ENCODE results near the gene LINC00237.

The LINC00237 gene

GRCh38 chr20:21106171-21107017 is at the start of gene LINC00237:
TSS of gene LINC00237 (minus strand) at chr20:21106358.
- no peak for DNase-seq (ENCODE audit: low read depth in 3 of 3)

- DNase-seq (ENCODE audit: low read depth in 3 of 3) = no peak
Observed at GRCh38 chr20:21155268-21155667, 49.1 kb upstream of the LINC00237 start.

- DNase-seq (ENCODE audit: low read depth in 3 of 3) = no peak
Observed at GRCh38 chr20:21154692-21155091, 48.5 kb upstream of the LINC00237 start.

GRCh38 chr20:21151791-21152190 is 45.6 kb upstream of the LINC00237 start:
- DNase-seq (ENCODE audit: low read depth in 3 of 3) = no peak

- no peak for DNase-seq (ENCODE audit: low read depth in 3 of 3)
Observed at GRCh38 chr20:21149344-21149743, 43.2 kb upstream of the LINC00237 start.

- DNase-seq (ENCODE audit: low read depth in 3 of 3) = no peak
Observed at GRCh38 chr20:21147593-21147992, 41.4 kb upstream of the LINC00237 start.

- DNase-seq (ENCODE audit: low read depth in 3 of 3) = no peak
Observed at GRCh38 chr20:21146215-21146614, 40.1 kb upstream of the LINC00237 start.

- DNase-seq (ENCODE audit: low read depth in 3 of 3) = no peak
Observed at GRCh38 chr20:21145424-21145823, 39.3 kb upstream of the LINC00237 start.

- no peak for DNase-seq (ENCODE audit: low read depth in 3 of 3)
Observed at GRCh38 chr20:21143194-21143890, 37.2 kb upstream of the LINC00237 start.

GRCh38 chr20:21141825-21142224 is 35.7 kb upstream of the LINC00237 start:
- DNase-seq (ENCODE audit: low read depth in 3 of 3) = no peak

GRCh38 chr20:21139881-21140566 is 33.9 kb upstream of the LINC00237 start:
- no peak for DNase-seq (ENCODE audit: low read depth in 3 of 3)

GRCh38 chr20:21137078-21137477 is 30.9 kb upstream of the LINC00237 start:
- no peak for DNase-seq (ENCODE audit: low read depth in 3 of 3)

GRCh38 chr20:21136015-21136732 is 30.0 kb upstream of the LINC00237 start:
- DNase-seq (ENCODE audit: low read depth in 3 of 3) = no peak

GRCh38 chr20:21134883-21135493 is 28.8 kb upstream of the LINC00237 start:
- DNase-seq (ENCODE audit: low read depth in 3 of 3) = no peak

- DNase-seq (ENCODE audit: low read depth in 3 of 3) = no peak
Observed at GRCh38 chr20:21133917-21134622, 27.9 kb upstream of the LINC00237 start.

GRCh38 chr20:21133404-21133803 is 27.2 kb upstream of the LINC00237 start:
- no peak for DNase-seq (ENCODE audit: low read depth in 3 of 3)

- no peak for DNase-seq (ENCODE audit: low read depth in 3 of 3)
Observed at GRCh38 chr20:21129861-21130260, 23.7 kb upstream of the LINC00237 start.

GRCh38 chr20:21127201-21127981 is 21.2 kb upstream of the LINC00237 start:
- DNase-seq (ENCODE audit: low read depth in 3 of 3) = no peak

- DNase-seq (ENCODE audit: low read depth in 3 of 3) = no peak
Observed at GRCh38 chr20:21126581-21126870, 20.4 kb upstream of the LINC00237 start.
